Measurements from ENCODE around the gene LTBP1.

DNA sequence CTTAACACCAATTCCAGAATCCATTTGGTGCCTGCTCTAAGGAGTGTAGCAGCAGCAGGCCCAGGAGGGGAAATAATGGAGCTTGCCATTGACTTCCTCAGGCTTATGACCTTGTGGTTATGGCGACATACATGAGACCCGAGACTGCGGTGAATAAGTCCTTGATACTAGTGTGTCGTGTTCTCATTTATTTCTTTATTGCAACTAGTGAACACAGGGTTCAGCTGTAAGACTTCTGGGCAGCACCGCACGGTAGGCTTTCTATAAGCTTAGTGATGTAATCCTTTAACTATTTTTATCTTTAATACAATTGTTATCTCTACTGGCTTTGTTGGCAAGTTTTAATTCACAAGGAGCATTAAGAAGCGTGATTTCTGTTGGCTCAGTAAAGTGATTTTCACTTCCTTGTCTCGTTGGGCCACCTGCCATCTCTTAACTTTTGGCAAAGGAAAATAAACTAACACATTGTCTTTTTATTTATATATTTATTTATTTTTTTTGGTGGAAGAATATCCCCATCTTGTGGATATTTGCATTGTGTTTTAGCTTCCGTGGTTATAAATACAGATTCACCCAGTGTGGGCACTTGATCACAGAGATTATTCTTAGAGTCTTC lies 139.8 kb downstream of the LTBP1 start:
- TF ChIP-seq POLR2A (IDR thresholded peaks at IDR 0.05) (no peak), POLR2AphosphoS5 (IDR thresholded peaks at IDR 0.05; ENCODE audit: insufficient read depth in 1 of 2, low read depth in 1 of 2) (no peak)
- TF ChIP-seq, protein P1, sequence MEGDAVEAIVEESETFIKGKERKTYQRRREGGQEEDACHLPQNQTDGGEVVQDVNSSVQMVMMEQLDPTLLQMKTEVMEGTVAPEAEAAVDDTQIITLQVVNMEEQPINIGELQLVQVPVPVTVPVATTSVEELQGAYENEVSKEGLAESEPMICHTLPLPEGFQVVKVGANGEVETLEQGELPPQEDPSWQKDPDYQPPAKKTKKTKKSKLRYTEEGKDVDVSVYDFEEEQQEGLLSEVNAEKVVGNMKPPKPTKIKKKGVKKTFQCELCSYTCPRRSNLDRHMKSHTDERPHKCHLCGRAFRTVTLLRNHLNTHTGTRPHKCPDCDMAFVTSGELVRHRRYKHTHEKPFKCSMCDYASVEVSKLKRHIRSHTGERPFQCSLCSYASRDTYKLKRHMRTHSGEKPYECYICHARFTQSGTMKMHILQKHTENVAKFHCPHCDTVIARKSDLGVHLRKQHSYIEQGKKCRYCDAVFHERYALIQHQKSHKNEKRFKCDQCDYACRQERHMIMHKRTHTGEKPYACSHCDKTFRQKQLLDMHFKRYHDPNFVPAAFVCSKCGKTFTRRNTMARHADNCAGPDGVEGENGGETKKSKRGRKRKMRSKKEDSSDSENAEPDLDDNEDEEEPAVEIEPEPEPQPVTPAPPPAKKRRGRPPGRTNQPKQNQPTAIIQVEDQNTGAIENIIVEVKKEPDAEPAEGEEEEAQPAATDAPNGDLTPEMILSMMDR (IDR thresholded peaks at IDR 0.05): no peak

Measured in vagina (tissue), 2 donors.